HEK293 (cell line): Measurements from ENCODE around the gene NCCRP1.

Experiments used
- CTCF ChIA-PET: fragments of 350-600 bp; formaldehyde crosslinking; extraction: SDS; loops from one replicate; lab custom pipeline; 2021; ENCODE audit warnings: antibody characterized with exemption; lab: Yijun Ruan, JAX
- POLR2A ChIA-PET: fragments of 300-600 bp; formaldehyde crosslinking; extraction: SDS; loops from one replicate; lab custom pipeline; 2020; ENCODE audit warnings: antibody characterized with exemption, inconsistent platforms; lab: Yijun Ruan, JAX
- H3K27ac ChIP-seq: fragments of 200-500 bp; sonication (Bioruptor generic); 2 replicates; pipeline ENCODE4 v1.5.1; 2014; ENCODE audit warnings: low read depth, low read length, control low read depth, inconsistent platforms; ENCODE audit errors: extremely low read depth
- H3K36me3 ChIP-seq, 2 experiments: fragments of 200-500 bp in 1 of 2; sonication (Bioruptor generic) in 1 of 2; 1 replicate in 1 of 2; 2 replicates in 1 of 2; pipeline ENCODE4 v1.5.1; 2014 to 2017; ENCODE audit warnings: inconsistent platforms in 2 of 2, low read length in 2 of 2; ENCODE audit not compliant: control insufficient read depth in 2 of 2, insufficient read depth in 1 of 2
- H3K4me1 ChIP-seq: fragments of 200-500 bp; sonication (Bioruptor generic); 2 replicates; pipeline ENCODE4 v1.5.1; 2014; ENCODE audit warnings: mild to moderate bottlenecking, low read length, inconsistent platforms; ENCODE audit not compliant: control insufficient read depth, insufficient read depth
- H3K4me3 ChIP-seq: 2 replicates; pipeline ENCODE4 v1.5.1; 2011; ENCODE audit warnings: low read depth, mild to moderate bottlenecking, control low read depth, low read length, moderate library complexity
- H3K9me3 ChIP-seq: fragments of 200-500 bp; sonication (Bioruptor generic); 2 replicates; pipeline ENCODE4 v1.5.1; 2014; ENCODE audit warnings: low read depth, low read length, inconsistent platforms; ENCODE audit not compliant: control insufficient read depth, insufficient read depth
- EGR2 ChIP-seq: fragments of 450-650 bp; formaldehyde crosslinking; IDR thresholded peaks from 2 replicates; pipeline ENCODE4 v1.5.1; 2016; ENCODE audit warnings: low read depth, missing biosample characterization, missing genetic modification characterization
- FEZF1 ChIP-seq: fragments of 450-650 bp; formaldehyde crosslinking; IDR thresholded peaks from 2 replicates; pipeline ENCODE4 v1.5.1; 2016; ENCODE audit warnings: missing biosample characterization, missing genetic modification characterization
- GLIS2 ChIP-seq: fragments of 450-650 bp; formaldehyde crosslinking; IDR thresholded peaks from 2 replicates; pipeline ENCODE4 v1.5.1; 2016; ENCODE audit warnings: missing biosample characterization, missing genetic modification characterization
- KLF7 ChIP-seq: fragments of 450-650 bp; formaldehyde crosslinking; IDR thresholded peaks from 2 replicates; pipeline ENCODE4 v1.5.1; 2016; ENCODE audit warnings: missing biosample characterization, missing genetic modification characterization, borderline replicate concordance
- YY2 ChIP-seq: fragments of 450-650 bp; formaldehyde crosslinking; IDR thresholded peaks from 2 replicates; pipeline ENCODE4 v1.5.1; 2016; ENCODE audit warnings: missing biosample characterization, missing genetic modification characterization
- ZEB2 ChIP-seq: fragments of 450-650 bp; formaldehyde crosslinking; IDR thresholded peaks from 2 replicates; pipeline ENCODE4 v1.5.1; 2016; ENCODE audit warnings: missing biosample characterization, missing genetic modification characterization
- ZFHX2 ChIP-seq: fragments of 450-650 bp; formaldehyde crosslinking; conservative IDR thresholded peaks from 2 replicates; pipeline ENCODE4 v1.5.1; 2016; ENCODE audit warnings: missing biosample characterization, missing genetic modification characterization
- ZNF10 ChIP-seq: fragments of 450-650 bp; formaldehyde crosslinking; IDR thresholded peaks from 2 replicates; pipeline ENCODE4 v1.5.1; 2017; ENCODE audit warnings: missing biosample characterization, missing genetic modification characterization
- ZNF138 ChIP-seq: fragments of 450-650 bp; formaldehyde crosslinking; IDR thresholded peaks from 2 replicates; pipeline ENCODE4 v1.5.1; 2016; ENCODE audit warnings: missing biosample characterization, missing genetic modification characterization, borderline replicate concordance
- ZNF214 ChIP-seq: fragments of 450-650 bp; formaldehyde crosslinking; IDR thresholded peaks from 2 replicates; pipeline ENCODE4 v1.5.1; 2017; ENCODE audit warnings: missing biosample characterization, mild to moderate bottlenecking, missing genetic modification characterization, borderline replicate concordance
- ZNF239 ChIP-seq: fragments of 450-650 bp; formaldehyde crosslinking; IDR thresholded peaks from 2 replicates; pipeline ENCODE4 v1.5.1; 2016; ENCODE audit warnings: missing biosample characterization, missing genetic modification characterization
- ZNF266 ChIP-seq: fragments of 450-650 bp; formaldehyde crosslinking; IDR thresholded peaks from 2 replicates; pipeline ENCODE4 v1.5.1; 2016; ENCODE audit warnings: missing biosample characterization, missing genetic modification characterization, low read depth
- ZNF292 ChIP-seq: fragments of 450-650 bp; formaldehyde crosslinking; IDR thresholded peaks from 2 replicates; pipeline ENCODE4 v1.5.1; 2016; ENCODE audit warnings: low read depth, missing biosample characterization, missing genetic modification characterization, borderline replicate concordance
- ZNF501 ChIP-seq: fragments of 450-650 bp; formaldehyde crosslinking; IDR thresholded peaks from 2 replicates; pipeline ENCODE4 v1.5.1; 2016; ENCODE audit warnings: missing biosample characterization, missing genetic modification characterization
- ZNF600 ChIP-seq: fragments of 450-650 bp; formaldehyde crosslinking; IDR thresholded peaks from 2 replicates; pipeline ENCODE4 v1.5.1; 2016; ENCODE audit warnings: missing biosample characterization, missing genetic modification characterization
- ZNF792 ChIP-seq: fragments of 450-650 bp; formaldehyde crosslinking; IDR thresholded peaks from 2 replicates; pipeline ENCODE4 v1.5.1; 2016; ENCODE audit warnings: missing biosample characterization, missing genetic modification characterization
- ZSCAN30 ChIP-seq: fragments of 450-650 bp; IDR thresholded peaks from 2 replicates; pipeline ENCODE4 v1.5.1; 2018; ENCODE audit warnings: missing biosample characterization, mild to moderate bottlenecking, missing genetic modification characterization, moderate library complexity
- TF ChIP-seq, protein P1 (sequence below): fragments of 450-650 bp; formaldehyde crosslinking; IDR thresholded peaks from 2 replicates; pipeline ENCODE4 v1.5.1; 2016; ENCODE audit warnings: missing biosample characterization, missing genetic modification characterization
- TF ChIP-seq, protein P2 (sequence below): fragments of 450-650 bp; formaldehyde crosslinking; IDR thresholded peaks from 2 replicates; pipeline ENCODE4 v1.5.1; 2016; ENCODE audit warnings: missing biosample characterization, missing genetic modification characterization
- TF ChIP-seq, protein P3 (sequence below): fragments of 450-650 bp; formaldehyde crosslinking; IDR thresholded peaks from 2 replicates; pipeline ENCODE4 v1.5.1; 2016; ENCODE audit warnings: missing biosample characterization, missing genetic modification characterization
- TF ChIP-seq, protein P4 (sequence below): fragments of 450-650 bp; formaldehyde crosslinking; optimal IDR thresholded peaks from 2 replicates; pipeline ENCODE3; 2016; ENCODE audit warnings: missing biosample characterization, mild to moderate bottlenecking, missing genetic modification characterization
- TF ChIP-seq, protein P5 (sequence below): fragments of 450-650 bp; formaldehyde crosslinking; IDR thresholded peaks from 2 replicates; pipeline ENCODE4 v1.5.1; 2016; ENCODE audit warnings: missing biosample characterization, missing genetic modification characterization

Gene NCCRP1

DNA sequence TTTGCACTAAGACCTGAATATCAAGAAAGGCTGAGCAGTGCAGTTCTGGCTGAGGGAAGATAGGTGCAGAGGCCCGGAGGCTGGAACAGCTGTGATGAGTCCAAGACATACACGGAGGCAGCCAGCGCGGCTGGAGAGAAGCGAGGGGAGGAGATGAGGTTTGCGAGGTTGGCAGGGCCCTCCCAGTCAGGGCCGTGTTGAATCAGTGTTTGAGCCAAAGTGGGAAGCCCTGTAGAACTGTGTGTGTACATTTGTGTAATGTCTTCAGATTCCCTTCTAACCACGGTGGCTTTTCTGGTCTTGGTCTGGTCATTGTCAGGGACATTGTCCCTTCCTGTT, 36.3 kb upstream of the NCCRP1 start (continued):
- TF ChIP-seq, protein P1, sequence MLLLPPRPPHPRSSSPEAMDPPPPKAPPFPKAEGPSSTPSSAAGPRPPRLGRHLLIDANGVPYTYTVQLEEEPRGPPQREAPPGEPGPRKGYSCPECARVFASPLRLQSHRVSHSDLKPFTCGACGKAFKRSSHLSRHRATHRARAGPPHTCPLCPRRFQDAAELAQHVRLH (tag by site-specific recombination) = no peak
- TF ChIP-seq ZNF792 = no peak
- TF ChIP-seq ZEB2 (tag by site-specific recombination) = no peak
- 0 out of 2 replicates have a peak, but pooled peaks have one; percentile 2 for TF ChIP-seq ZFHX2 (tag by site-specific recombination)
- no peak for TF ChIP-seq ZNF10 (tag by site-specific recombination)
- TF ChIP-seq, protein P2, sequence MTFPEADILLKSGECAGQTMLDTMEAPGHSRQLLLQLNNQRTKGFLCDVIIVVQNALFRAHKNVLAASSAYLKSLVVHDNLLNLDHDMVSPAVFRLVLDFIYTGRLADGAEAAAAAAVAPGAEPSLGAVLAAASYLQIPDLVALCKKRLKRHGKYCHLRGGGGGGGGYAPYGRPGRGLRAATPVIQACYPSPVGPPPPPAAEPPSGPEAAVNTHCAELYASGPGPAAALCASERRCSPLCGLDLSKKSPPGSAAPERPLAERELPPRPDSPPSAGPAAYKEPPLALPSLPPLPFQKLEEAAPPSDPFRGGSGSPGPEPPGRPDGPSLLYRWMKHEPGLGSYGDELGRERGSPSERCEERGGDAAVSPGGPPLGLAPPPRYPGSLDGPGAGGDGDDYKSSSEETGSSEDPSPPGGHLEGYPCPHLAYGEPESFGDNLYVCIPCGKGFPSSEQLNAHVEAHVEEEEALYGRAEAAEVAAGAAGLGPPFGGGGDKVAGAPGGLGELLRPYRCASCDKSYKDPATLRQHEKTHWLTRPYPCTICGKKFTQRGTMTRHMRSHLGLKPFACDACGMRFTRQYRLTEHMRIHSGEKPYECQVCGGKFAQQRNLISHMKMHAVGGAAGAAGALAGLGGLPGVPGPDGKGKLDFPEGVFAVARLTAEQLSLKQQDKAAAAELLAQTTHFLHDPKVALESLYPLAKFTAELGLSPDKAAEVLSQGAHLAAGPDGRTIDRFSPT (tag by site-specific recombination) = 0 out of 2 replicates have a peak, but pooled peaks have one; percentile 1
- no peak for TF ChIP-seq ZNF501 (tag by site-specific recombination)
- no peak for TF ChIP-seq KLF7
- TF ChIP-seq, all 188 proteins: peak for 8

DNA sequence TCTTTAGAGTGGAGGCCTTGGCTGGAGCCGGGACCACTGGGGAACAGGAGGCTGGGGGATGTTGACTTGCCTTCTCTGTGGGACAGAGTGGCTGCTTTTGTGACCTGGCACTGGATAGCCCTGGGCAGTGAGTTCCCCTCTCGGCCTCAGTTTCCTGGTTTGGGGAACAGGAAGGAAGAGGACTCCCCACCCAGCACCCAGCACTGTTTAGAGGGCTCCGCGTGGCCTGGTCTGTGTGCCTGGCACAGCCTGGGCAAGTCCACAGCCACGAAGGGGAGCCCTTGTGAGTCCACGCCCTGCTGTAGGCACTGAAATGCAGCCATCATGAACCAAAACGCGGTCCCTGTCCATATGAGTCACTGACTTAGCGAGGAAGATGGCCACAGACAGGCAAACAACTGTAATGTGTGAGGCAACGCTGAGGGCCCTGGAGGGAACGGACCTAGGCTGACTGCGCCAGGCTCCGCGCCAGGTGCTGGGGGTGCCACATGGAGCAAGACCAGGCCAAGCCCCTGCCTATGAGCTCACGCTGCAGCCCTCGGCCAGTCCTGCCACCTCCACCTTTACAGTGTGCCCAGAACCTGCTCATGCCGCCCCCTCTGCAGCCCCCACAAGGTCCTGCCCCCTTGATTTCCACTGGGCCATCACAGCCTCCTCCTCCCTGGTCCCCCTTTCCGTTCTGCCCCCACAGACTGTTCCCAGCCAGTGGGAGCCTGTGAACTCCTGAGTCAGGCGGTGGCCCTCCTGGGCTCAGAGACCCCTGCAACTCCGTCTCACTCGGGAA, 35.7 kb upstream of the NCCRP1 start:
- Histone ChIP-seq H3K27ac (peak overlapping the region; percentile 21; the same call in 1 of the 2 replicates), H3K4me1 (peaks cover 10% of the 10 kb centered on the region), H3K36me3 (peaks cover 0 to 3% of the 10 kb centered on the region in 2 experiments; a peak in 2 of 3 replicates), H3K4me3 (no peak overlapping the region), H3K9me3 (no peaks in the 10 kb centered on the region)
- TF ChIP-seq ZFHX2 (tag by site-specific recombination) (peak; percentile 93), ZNF292 (no peak), ZSCAN30 (tag by site-specific recombination) (no peak), ZNF214 (tag by site-specific recombination) (no peak), GLIS2 (tag by site-specific recombination) (peak; percentile 75; the same call in 1 of the 2 replicates), YY2 (tag by site-specific recombination) (peak; percentile 42; the same call in 1 of the 2 replicates), FEZF1 (tag by site-specific recombination) (no peak), ZNF600 (tag by site-specific recombination) (peak; percentile 50; the same call in 1 of the 2 replicates), ZNF266 (tag by site-specific recombination) (no peak), ZNF239 (no peak), EGR2 (tag by site-specific recombination) (peak; percentile 93), ZNF138 (tag by site-specific recombination) (no peak)
- TF ChIP-seq, protein P3, sequence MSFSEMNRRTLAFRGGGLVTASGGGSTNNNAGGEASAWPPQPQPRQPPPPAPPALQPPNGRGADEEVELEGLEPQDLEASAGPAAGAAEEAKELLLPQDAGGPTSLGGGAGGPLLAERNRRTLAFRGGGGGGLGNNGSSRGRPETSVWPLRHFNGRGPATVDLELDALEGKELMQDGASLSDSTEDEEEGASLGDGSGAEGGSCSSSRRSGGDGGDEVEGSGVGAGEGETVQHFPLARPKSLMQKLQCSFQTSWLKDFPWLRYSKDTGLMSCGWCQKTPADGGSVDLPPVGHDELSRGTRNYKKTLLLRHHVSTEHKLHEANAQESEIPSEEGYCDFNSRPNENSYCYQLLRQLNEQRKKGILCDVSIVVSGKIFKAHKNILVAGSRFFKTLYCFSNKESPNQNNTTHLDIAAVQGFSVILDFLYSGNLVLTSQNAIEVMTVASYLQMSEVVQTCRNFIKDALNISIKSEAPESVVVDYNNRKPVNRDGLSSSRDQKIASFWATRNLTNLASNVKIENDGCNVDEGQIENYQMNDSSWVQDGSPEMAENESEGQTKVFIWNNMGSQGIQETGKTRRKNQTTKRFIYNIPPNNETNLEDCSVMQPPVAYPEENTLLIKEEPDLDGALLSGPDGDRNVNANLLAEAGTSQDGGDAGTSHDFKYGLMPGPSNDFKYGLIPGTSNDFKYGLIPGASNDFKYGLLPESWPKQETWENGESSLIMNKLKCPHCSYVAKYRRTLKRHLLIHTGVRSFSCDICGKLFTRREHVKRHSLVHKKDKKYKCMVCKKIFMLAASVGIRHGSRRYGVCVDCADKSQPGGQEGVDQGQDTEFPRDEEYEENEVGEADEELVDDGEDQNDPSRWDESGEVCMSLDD = 0 out of 2 replicates have a peak, but pooled peaks have one; percentile 25
- TF ChIP-seq, protein P4, sequence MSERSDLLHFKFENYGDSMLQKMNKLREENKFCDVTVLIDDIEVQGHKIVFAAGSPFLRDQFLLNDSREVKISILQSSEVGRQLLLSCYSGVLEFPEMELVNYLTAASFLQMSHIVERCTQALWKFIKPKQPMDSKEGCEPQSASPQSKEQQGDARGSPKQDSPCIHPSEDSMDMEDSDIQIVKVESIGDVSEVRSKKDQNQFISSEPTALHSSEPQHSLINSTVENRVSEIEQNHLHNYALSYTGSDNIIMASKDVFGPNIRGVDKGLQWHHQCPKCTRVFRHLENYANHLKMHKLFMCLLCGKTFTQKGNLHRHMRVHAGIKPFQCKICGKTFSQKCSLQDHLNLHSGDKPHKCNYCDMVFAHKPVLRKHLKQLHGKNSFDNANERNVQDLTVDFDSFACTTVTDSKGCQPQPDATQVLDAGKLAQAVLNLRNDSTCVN (tag by site-specific recombination) = peak; percentile 10
- TF ChIP-seq, protein P5, sequence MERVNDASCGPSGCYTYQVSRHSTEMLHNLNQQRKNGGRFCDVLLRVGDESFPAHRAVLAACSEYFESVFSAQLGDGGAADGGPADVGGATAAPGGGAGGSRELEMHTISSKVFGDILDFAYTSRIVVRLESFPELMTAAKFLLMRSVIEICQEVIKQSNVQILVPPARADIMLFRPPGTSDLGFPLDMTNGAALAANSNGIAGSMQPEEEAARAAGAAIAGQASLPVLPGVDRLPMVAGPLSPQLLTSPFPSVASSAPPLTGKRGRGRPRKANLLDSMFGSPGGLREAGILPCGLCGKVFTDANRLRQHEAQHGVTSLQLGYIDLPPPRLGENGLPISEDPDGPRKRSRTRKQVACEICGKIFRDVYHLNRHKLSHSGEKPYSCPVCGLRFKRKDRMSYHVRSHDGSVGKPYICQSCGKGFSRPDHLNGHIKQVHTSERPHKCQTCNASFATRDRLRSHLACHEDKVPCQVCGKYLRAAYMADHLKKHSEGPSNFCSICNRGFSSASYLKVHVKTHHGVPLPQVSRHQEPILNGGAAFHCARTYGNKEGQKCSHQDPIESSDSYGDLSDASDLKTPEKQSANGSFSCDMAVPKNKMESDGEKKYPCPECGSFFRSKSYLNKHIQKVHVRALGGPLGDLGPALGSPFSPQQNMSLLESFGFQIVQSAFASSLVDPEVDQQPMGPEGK (tag by site-specific recombination) = peak; percentile 52; the same call in 1 of the 2 replicates
- CTCF ChIA-PET = no interaction called here
- POLR2A ChIA-PET = no interaction called here
